Esophagus muscularis mucosa (tissue), 4 donors: ENCODE data around the gene TUBB4B. TPM values are rescaled to one million over a fixed set of nuclear protein-coding genes. Genes with fewer than 3 reads are reported as not detected.
"Not testable (repeated sequence)": the region's sequence is repeated elsewhere in the genome, so short reads cannot be mapped to it uniquely, and the experiment has no call there.

Experiments
- DNase-seq: peaks from one replicate; pipeline ENCODE4 v3.0.0-alpha.2; 2017; ENCODE audit errors: extremely low spot score
- H3K27ac ChIP-seq, 4 donors: fragments of 200-600 bp; sonication (generic); replicated peaks in 1 of 4; 1 replicate in 3 of 4; 2 replicates in 1 of 4; pipeline ENCODE4 v1.5.1; 2016 to 2019; ENCODE audit warnings: mild to moderate bottlenecking in 1 of 4
- H3K27me3 ChIP-seq, 4 donors: fragments of 200-600 bp; sonication (generic); one replicate each; pipeline versions ENCODE4 v1.5.1 to v1.6.0; 2016 to 2019
- H3K36me3 ChIP-seq, 4 donors: fragments of 200-600 bp; sonication (generic); one replicate each; pipeline ENCODE4 v1.5.1; 2016 to 2019
- H3K4me1 ChIP-seq, 4 donors: fragments of 200-600 bp; sonication (generic); one replicate each; pipeline ENCODE4 v1.5.1; 2016 to 2019
- H3K4me3 ChIP-seq, 4 donors: fragments of 200-600 bp; sonication (generic); 1 replicate in 2 of 4; 2 replicates in 2 of 4; pipeline ENCODE4 v1.5.1; 2016 to 2019; ENCODE audit warnings: mild to moderate bottlenecking in 4 of 4, moderate library complexity in 1 of 4
- H3K9me3 ChIP-seq, 4 donors: fragments of 200-600 bp; sonication (generic); 1 replicate in 3 of 4; 2 replicates in 1 of 4; pipeline ENCODE4 v1.5.1; 2016 to 2019
- CTCF ChIP-seq, 3 experiments: fragments of 200-600 bp in 2 of 3; fragments of 450-650 bp in 1 of 3; sonication (generic) in 2 of 3; IDR thresholded peaks; one replicate each; pipeline ENCODE4 v1.5.1; 2017 to 2019; ENCODE audit warnings: antibody characterized with exemption in 3 of 3, mild to moderate bottlenecking in 2 of 3, moderate library complexity in 1 of 3
- EP300 ChIP-seq: sonication (generic); formaldehyde crosslinking; IDR thresholded peaks from one replicate; pipeline ENCODE4 v1.6.1; 2017; ENCODE audit warnings: antibody characterized with exemption
- POLR2A ChIP-seq: fragments of 450-650 bp; IDR thresholded peaks from one replicate; pipeline ENCODE4 v1.6.1; 2017; ENCODE audit warnings: antibody characterized with exemption, moderate library complexity, mild to moderate bottlenecking, low read depth
- POLR2AphosphoS5 ChIP-seq, 2 donors: sonication (generic); formaldehyde crosslinking; IDR thresholded peaks; one replicate each; pipeline ENCODE4 v1.6.1; 2017; ENCODE audit warnings: antibody characterized with exemption in 2 of 2
- WGBS: methylation state at CpG from one replicate; pipeline ENCODE4 v1.1.5; 2018; 5-methylcytosine and 5-hydroxymethylcytosine counted together
- intact Hi-C: fragments of 100-400 bp; cut with DNase I; formaldehyde crosslinking; loops from one replicate; pipeline ENCODE4 v1.15.1; 2023
- total RNA-seq, 4 donors: library from RNA; depleted of rRNA; stranded (reverse); fragments of >200 nt; gene quantifications; one replicate each; pipeline versions ENCODE4 v1.1.0 to v1.2.1, GENCODE V29; 2016

Gene TUBB4B
- total RNA-seq, 4 donors from 2014 or later: 227 to 469 (median 304) TPM

- H3K36me3 ChIP-seq: peaks cover 13 to 25% (median 19%) of the 10 kb centered on the region in 4 donors
- no peak for TF ChIP-seq POLR2AphosphoS5 (IDR thresholded peaks at IDR 0.05)
- no peak for TF ChIP-seq POLR2A
- no peak for TF ChIP-seq EP300
- TF ChIP-seq CTCF (IDR thresholded peaks at IDR 0.05): no peak
- peak overlapping the region; percentile 79 to 99 (median 86) for H3K4me3 ChIP-seq
- no peaks in the 10 kb centered on the region for H3K27me3 ChIP-seq
- H3K4me1 ChIP-seq: peaks cover 58 to 68% (median 63%) of the 10 kb centered on the region in 4 donors
- intact Hi-C loops: no loop called here
- DNase-seq: no peak
- peak overlapping the region; percentile 95 to 98 (median 96) for H3K27ac ChIP-seq
- no peaks in the 10 kb centered on the region for H3K9me3 ChIP-seq
- no CpG with 5 or more reads among the region's 83 CpGs for WGBS
Measured at GRCh38 chr9:137241490-137242268, 592 bp downstream of the TUBB4B start.

GRCh38 chr9:137242269-137243203 is 1.4 kb downstream of the TUBB4B start:
- Histone ChIP-seq H3K27ac (peak overlapping the region; percentile 95 to 98 (median 96)), H3K27me3 (no peaks in the 10 kb centered on the region), H3K36me3 (peaks cover 13 to 25% (median 19%) of the 10 kb centered on the region in 4 donors), H3K4me3 (peak overlapping the region; percentile 79 to 99 (median 86)), H3K9me3 (no peaks in the 10 kb centered on the region), H3K4me1 (peaks cover 50 to 59% (median 56%) of the 10 kb centered on the region in 4 donors)
- intact Hi-C loops: no loop called here
- no peak for DNase-seq
- TF ChIP-seq EP300 (no peak), POLR2AphosphoS5 (IDR thresholded peaks at IDR 0.05) (no peak), CTCF (IDR thresholded peaks at IDR 0.05) (no peak), POLR2A (no peak)
- WGBS: 67% methylated on average over 26 of the region's 36 CpGs

GRCh38 chr9:137243266-137243625 is 2.2 kb downstream of the TUBB4B start:
- H3K27me3 ChIP-seq, H3K9me3 ChIP-seq, intact Hi-C loops, DNase-seq, H3K27ac ChIP-seq, H3K4me3 ChIP-seq: not testable (repeated sequence)
- Histone ChIP-seq H3K4me1 (peaks cover 43 to 52% (median 51%) of the 10 kb centered on the region in 4 donors), H3K36me3 (peaks cover 13 to 25% (median 19%) of the 10 kb centered on the region in 4 donors)
- WGBS: 86% methylated on average over 18 of the region's 18 CpGs

- TF ChIP-seq EP300: no peak
- TF ChIP-seq CTCF (IDR thresholded peaks at IDR 0.05): no peak
- TF ChIP-seq POLR2AphosphoS5 (IDR thresholded peaks at IDR 0.05): peak in 1 of 2 donors; percentile 19
- no peaks in the 10 kb centered on the region for H3K9me3 ChIP-seq
- H3K27me3 ChIP-seq: no peaks in the 10 kb centered on the region
- intact Hi-C loops: no loop called here
- WGBS: 89% methylated on average over 6 of the region's 15 CpGs
- peaks cover 39 to 46% (median 45%) of the 10 kb centered on the region in 4 donors for H3K4me1 ChIP-seq
- H3K4me3 ChIP-seq: no peak overlapping the region
- DNase-seq: no peak
- H3K27ac ChIP-seq: peak overlapping the region in 2 of 4 donors; percentile 5 to 22
- peaks cover 13 to 25% (median 19%) of the 10 kb centered on the region in 4 donors for H3K36me3 ChIP-seq
Measured at GRCh38 chr9:137243626-137244485, 2.8 kb downstream of the TUBB4B start.
